Measurements from ENCODE around the gene CIZ1.

CIZ1 gene

DNA sequence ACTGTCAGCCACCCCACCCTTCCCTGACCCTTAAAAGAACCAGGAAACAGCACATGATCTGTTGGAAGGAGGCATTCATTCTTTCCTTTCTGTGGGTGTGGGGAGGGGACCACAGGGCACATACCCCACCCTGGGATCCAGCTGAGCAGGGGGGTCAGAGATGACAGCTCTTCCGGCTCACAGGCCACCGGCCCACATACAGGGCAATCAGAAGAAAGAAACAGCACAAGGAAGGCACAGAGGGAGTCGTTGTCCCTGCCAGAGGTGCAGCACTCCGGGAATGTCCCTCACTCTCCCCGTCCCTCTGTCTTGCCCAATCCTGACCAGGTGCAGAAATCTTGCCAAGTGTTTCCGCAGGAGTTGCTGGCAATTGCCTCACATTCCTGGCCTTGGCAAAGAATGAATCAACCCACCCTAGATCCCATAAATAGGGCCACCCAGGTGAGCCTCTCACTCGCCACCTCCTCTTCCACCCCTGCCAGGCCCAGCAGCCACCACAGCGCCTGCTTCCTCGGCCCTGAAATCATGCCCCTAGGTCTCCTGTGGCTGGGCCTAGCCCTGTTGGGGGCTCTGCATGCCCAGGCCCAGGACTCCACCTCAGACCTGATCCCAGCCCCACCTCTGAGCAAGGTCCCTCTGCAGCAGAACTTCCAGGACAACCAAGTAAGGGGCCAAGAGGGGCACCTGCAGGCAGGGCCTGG is 42.2 kb downstream of the CIZ1 start, which contains the start of gene LCN2:
TSS of gene LCN2 (plus strand) at position 453 of the 701 bp plus-strand sequence. CDS start at position 526, 73 bp downstream.
- peak in 1 of 2 experiments; percentile 81 for DNase-seq (ENCODE audit: low read depth in 1 of 2, low spot score in 1 of 2)
- TF ChIP-seq JUND (IDR thresholded peaks at IDR 0.05; ENCODE audit: low read depth) = no peak
- in situ Hi-C loops (cut with HindIII; ENCODE audit: low pct_unique_long_range_greater_than_20kb, low sequenced_read_pairs) = no loop called here

- TF ChIP-seq JUND (IDR thresholded peaks at IDR 0.05; ENCODE audit: low read depth) = no peak
- no peak for DNase-seq (ENCODE audit: low read depth in 1 of 2, low spot score in 1 of 2)
- in situ Hi-C loops (cut with HindIII; ENCODE audit: low pct_unique_long_range_greater_than_20kb, low sequenced_read_pairs) = no loop called here
Observed at GRCh38 chr9:128148509-128149000, 42.8 kb downstream of the CIZ1 start.

DNA sequence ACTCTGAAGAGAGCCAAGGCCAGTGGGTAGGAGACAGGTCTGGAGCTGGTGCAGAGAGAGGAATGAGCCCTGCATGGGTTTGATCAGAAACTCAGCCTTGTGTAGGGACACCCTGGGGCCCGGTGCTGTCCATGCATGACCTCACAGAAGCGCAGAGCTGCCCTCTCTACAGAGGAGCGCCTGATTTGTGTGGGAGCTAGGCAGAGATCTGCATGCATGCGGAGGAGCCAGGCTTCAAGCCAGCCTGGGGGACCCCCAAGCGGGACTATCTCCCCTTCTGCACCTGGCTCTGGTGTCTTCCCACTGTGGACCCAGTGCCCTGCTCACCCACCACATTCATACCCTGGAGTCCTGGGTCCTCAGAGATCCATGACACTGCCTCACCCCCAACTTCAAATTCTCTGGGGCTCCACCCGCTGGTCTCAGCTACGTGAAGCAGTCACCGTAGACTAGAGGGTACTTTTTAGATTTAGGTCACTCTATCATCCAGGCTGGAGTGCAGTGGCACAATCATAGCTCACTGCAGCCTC is 44.7 kb downstream of the CIZ1 start:
- DNase-seq (ENCODE audit: low read depth in 1 of 2, low spot score in 1 of 2) = no peak
- no peak for TF ChIP-seq JUND (IDR thresholded peaks at IDR 0.05; ENCODE audit: low read depth)
- in situ Hi-C loops (cut with HindIII; ENCODE audit: low pct_unique_long_range_greater_than_20kb, low sequenced_read_pairs) = no loop called here

- TF ChIP-seq JUND (IDR thresholded peaks at IDR 0.05; ENCODE audit: low read depth) = no peak
- no peak for DNase-seq (ENCODE audit: low read depth in 1 of 2, low spot score in 1 of 2)
- in situ Hi-C loops (cut with HindIII; ENCODE audit: low pct_unique_long_range_greater_than_20kb, low sequenced_read_pairs) = no loop called here
Observed at GRCh38 chr9:128145951-128146351, 45.4 kb downstream of the CIZ1 start.

- peak; percentile 81 to 95 for DNase-seq (ENCODE audit: low read depth in 1 of 2, low spot score in 1 of 2)
- in situ Hi-C loops (cut with HindIII; ENCODE audit: low pct_unique_long_range_greater_than_20kb, low sequenced_read_pairs) = no loop called here
- TF ChIP-seq JUND (IDR thresholded peaks at IDR 0.05; ENCODE audit: low read depth) = no peak
Observed at GRCh38 chr9:128145536-128145935, 45.8 kb downstream of the CIZ1 start.

DNA sequence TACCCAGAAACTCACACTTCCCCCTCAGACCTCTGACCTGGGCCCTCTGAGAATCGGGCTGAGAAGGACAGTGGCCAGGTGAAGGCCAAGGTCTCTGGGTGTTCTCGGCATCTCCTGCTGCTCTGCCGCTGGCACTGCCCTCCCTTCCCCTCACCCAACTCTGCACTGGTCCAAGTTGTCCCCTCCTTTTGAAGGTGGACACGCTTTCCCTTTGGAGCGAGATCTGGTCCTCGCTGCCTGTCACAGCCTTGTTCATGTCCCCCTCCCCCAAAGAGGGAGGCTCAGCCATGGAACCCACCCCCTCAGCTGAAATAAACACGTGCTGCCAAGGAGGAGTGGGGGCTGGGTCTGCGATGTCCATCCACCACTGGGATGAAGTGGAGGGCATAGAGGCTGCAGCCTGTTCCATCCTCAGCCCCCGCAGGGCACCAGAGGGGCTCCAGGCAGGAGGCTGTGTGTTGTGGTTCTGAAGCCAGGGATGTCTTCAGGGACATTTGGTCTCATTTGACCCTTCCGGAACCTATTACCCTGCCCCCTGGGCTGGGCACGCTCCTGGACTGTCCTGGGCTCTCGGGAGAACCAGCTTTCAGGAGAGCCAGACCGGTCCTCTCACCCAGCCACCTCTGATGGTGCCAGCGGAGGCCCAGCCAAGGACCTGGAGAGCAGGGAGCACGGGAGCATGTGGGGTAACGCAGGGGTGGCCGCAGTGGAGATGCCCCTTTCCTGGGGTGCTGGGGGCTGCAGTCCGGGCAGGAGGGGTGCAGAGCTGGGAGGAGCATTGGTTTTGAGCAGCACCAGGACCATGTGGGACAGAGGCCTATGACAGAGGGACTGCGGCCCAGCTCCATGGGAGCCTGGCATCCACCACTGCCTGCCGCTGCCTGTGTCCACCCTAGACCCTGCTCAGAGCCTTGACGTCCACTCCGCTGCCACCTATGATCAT is 46.9 kb downstream of the CIZ1 start:
- TF ChIP-seq JUND (IDR thresholded peaks at IDR 0.05; ENCODE audit: low read depth) = no peak
- in situ Hi-C loops (cut with HindIII; ENCODE audit: low pct_unique_long_range_greater_than_20kb, low sequenced_read_pairs) = no loop called here
- no peak for DNase-seq (ENCODE audit: low read depth in 1 of 2, low spot score in 1 of 2)

DNA sequence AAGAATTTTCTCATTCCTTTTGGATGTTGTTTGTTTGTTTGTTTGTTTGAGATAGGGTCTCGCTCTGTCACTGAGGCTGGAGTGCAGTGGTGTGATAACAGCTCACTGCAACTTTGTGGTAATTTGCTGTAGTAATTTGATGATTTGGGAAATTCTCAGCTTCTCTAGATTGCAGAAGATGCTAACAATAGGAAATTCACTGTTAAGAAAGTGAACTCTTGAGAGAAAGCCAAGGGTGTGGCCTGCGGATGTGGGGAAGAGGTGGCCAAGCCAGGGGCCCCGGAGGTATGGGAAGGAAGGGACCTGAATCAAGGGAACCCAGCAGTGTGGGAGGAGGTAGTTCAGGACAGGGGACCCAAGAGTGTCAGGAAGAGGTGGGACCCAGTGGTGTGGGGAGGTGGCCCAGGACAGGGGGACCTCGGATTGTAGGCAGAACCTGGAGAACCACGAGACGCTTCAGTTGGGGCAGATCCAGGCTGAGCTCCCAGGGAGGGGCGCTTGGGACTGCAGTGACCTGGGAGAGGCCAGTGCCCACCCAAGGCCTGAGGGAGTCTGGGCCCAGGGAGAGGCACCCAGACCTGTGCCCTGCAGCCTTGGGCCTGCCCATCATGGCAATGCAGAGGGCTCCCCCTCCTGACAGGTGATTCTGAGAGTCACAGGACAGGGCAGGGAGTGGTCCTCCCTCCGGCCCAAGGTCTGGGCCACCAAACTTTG is 47.7 kb downstream of the CIZ1 start:
- in situ Hi-C loops (cut with HindIII; ENCODE audit: low pct_unique_long_range_greater_than_20kb, low sequenced_read_pairs) = no loop called here
- DNase-seq (ENCODE audit: low read depth in 1 of 2, low spot score in 1 of 2) = no peak
- TF ChIP-seq JUND (IDR thresholded peaks at IDR 0.05; ENCODE audit: low read depth) = no peak

DNA sequence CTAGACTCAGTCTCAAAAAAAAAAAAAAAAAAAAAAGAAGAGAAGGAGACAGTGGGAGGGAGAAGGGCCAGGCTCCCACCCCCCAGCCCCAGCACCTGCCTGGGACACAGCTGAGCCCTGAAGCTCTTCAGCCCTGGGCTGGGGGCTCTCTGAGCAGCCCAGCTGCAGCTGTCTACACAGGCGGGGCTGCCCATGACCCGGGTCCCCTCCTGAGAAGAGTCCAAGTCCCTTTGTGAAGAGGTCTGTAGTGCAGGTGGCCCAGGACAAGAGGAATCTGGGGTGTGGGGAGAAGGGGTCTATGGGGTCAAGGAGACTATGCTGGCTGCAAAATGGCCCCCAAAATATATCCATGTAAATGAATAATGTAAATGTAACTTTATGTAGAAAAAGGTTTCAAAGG is 48.8 kb downstream of the CIZ1 start:
- no peak for TF ChIP-seq JUND (IDR thresholded peaks at IDR 0.05; ENCODE audit: low read depth)
- in situ Hi-C loops (cut with HindIII; ENCODE audit: low pct_unique_long_range_greater_than_20kb, low sequenced_read_pairs) = no loop called here
- DNase-seq (ENCODE audit: low read depth in 1 of 2, low spot score in 1 of 2) = no peak

DNA sequence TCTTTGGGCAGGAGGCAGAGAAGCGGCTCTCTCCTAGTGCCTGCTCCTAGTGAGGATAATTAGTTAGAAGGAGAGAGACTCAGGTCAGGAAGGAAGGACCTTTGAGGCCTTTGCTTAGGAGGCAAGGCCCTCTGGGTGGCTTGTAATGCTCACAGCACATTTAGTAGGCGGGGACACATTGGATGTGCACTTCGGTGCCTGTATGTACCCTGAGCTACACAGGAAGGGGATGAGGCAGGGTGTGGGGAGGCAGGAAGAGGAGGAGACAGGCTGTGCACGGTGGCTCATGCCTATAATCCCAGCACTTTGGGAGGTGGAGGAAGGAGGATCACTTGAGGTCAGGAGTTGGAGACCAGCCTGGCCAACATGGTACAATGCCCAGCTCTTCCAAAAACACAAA is 49.3 kb downstream of the CIZ1 start:
- in situ Hi-C loops (cut with HindIII; ENCODE audit: low pct_unique_long_range_greater_than_20kb, low sequenced_read_pairs) = no loop called here
- TF ChIP-seq JUND (IDR thresholded peaks at IDR 0.05; ENCODE audit: low read depth) = no peak
- DNase-seq (ENCODE audit: low read depth in 1 of 2, low spot score in 1 of 2) = no peak

GRCh38 chr9:128141604-128142003 is 49.8 kb downstream of the CIZ1 start:
- no peak for TF ChIP-seq JUND (IDR thresholded peaks at IDR 0.05; ENCODE audit: low read depth)
- in situ Hi-C loops (cut with HindIII; ENCODE audit: low pct_unique_long_range_greater_than_20kb, low sequenced_read_pairs) = no loop called here
- DNase-seq (ENCODE audit: low read depth in 1 of 2, low spot score in 1 of 2) = no peak

- in situ Hi-C loops (cut with HindIII; ENCODE audit: low pct_unique_long_range_greater_than_20kb, low sequenced_read_pairs) = no loop called here
- TF ChIP-seq JUND (IDR thresholded peaks at IDR 0.05; ENCODE audit: low read depth) = no peak
- DNase-seq (ENCODE audit: low read depth in 1 of 2, low spot score in 1 of 2) = no peak
Observed at GRCh38 chr9:128139621-128140020, 51.8 kb downstream of the CIZ1 start.

DNA sequence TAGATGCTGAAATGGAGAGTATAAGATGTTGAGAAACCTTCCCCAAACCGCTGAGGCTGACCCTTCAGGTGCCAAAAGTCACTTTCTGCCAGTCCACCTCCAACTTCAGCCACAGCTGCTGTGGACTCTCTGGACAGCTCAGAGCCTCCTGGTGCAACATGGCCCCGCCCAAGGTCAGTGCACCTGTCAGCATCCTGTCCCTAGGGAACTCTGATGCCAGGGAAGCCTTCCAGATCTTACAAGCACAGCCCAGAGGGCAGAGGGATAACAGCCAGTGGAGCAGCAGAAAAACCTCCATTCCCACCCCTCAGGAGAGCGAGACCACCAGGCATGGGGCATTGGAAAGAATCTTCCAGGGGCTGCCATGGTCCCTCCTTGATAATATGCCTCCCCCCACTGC is 53.4 kb downstream of the CIZ1 start:
- in situ Hi-C loops (cut with HindIII; ENCODE audit: low pct_unique_long_range_greater_than_20kb, low sequenced_read_pairs) = no loop called here
- no peak for DNase-seq (ENCODE audit: low read depth in 1 of 2, low spot score in 1 of 2)
- no peak for TF ChIP-seq JUND (IDR thresholded peaks at IDR 0.05; ENCODE audit: low read depth)

Measured in T47D (cell line).